GM12872 (cell line): ENCODE results near the gene CROCC2.

Experiments used
- TF ChIP-seq, protein P1 (sequence below): IDR thresholded peaks from 3 replicates; pipeline ENCODE4 v1.5.1; 2011; ENCODE audit warnings: low read depth, mild to moderate bottlenecking, low read length, moderate library complexity; ENCODE audit not compliant: insufficient read depth

Gene CROCC2

DNA sequence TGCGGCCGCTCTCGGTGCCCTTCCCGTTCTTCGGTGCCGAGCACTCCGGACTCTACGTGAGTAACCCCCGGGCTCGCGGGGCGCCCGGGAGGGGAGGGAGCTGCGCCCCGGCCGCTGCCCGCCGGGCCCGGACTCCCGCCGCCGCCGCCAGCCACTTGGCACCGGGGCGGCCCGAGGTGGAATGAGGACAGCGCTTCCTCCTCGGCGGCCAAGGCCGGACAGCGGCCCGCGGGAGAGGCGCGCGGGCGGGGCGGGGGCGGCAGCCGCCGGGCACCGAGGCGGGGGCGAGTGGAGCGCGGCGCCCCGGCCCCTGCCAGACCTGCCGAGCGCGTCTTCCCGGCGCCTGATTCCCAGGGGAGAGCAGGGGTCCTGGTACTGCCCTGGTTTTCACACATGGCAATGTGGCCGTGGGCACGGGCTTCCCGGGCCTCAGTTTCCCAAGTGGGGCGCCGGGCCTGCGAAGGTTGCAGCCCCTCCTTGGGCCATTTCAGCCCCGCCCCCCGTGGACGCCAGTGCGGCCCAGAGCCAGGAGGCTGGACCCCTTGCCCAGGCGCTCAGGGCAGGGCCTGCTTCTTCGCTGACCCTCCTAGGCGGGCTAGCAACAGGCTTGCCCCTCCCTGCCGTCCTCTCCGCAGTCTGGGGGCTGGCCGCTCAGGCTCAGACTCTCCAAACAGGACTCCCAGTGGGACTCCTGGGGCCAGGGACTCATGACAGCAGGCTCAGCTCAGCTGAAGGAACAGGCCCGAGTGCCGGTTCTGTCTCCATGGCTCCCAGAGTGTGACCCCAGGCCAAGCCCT lies 93.1 kb downstream of the CROCC2 start:
- TF ChIP-seq, protein P1, sequence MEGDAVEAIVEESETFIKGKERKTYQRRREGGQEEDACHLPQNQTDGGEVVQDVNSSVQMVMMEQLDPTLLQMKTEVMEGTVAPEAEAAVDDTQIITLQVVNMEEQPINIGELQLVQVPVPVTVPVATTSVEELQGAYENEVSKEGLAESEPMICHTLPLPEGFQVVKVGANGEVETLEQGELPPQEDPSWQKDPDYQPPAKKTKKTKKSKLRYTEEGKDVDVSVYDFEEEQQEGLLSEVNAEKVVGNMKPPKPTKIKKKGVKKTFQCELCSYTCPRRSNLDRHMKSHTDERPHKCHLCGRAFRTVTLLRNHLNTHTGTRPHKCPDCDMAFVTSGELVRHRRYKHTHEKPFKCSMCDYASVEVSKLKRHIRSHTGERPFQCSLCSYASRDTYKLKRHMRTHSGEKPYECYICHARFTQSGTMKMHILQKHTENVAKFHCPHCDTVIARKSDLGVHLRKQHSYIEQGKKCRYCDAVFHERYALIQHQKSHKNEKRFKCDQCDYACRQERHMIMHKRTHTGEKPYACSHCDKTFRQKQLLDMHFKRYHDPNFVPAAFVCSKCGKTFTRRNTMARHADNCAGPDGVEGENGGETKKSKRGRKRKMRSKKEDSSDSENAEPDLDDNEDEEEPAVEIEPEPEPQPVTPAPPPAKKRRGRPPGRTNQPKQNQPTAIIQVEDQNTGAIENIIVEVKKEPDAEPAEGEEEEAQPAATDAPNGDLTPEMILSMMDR, result no peak

DNA sequence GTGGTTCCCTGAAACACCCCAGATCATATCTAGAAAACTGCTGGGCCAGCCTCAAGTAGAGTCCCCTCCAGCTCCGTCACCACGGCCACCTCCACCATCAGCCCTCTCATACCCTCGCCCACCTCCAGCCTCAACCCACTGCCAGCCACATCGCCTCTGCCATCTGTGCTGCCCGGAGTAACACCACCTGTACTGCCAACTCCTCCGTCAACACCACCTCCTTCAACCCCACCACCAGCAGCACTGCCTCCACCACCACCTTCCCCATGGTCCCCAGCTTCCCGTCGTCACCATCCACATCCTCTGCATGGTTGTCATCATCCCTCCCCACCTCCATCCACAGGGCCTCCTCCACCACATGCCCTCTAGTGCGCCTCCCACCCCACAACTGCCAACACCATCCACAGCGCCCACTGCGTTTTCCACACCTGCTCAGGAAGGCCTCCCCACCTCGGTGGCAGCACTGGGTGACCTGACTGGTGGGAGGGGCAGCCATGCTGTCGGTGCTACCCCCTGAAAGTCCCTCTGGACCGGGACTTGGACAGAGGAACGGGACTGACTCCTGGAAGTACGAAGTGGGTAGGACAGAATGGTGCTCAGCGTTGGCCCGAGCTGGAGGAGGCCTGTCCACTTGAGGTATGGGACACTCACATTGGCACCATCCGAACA lies 93.9 kb downstream of the CROCC2 start:
- TF ChIP-seq, protein P1, result no peak

DNA sequence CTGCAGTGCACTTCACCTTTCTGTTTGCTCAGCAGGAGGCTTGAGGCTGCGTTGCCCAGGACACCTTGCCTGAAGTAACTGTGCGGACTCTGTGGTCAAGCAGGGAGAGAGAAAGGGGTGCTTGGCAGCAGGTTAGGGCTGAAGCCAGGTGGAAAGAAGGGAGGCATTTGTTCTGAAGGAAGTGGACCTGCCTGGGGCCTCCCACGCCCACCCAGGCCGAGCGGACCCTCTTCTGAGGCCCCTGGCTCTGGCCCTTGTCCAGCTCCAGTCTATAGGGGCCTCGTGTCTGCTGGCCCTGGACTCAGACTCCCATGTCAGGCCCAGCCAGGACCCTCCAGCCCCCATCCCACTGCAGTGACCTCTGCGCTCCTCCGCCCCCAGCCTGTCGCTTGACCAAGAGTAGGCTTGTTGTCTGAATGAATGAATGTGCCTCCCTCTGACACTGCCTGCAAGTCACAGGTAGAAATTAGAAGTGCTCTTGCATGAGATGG lies 94.7 kb downstream of the CROCC2 start:
- TF ChIP-seq, protein P1, result no peak

DNA sequence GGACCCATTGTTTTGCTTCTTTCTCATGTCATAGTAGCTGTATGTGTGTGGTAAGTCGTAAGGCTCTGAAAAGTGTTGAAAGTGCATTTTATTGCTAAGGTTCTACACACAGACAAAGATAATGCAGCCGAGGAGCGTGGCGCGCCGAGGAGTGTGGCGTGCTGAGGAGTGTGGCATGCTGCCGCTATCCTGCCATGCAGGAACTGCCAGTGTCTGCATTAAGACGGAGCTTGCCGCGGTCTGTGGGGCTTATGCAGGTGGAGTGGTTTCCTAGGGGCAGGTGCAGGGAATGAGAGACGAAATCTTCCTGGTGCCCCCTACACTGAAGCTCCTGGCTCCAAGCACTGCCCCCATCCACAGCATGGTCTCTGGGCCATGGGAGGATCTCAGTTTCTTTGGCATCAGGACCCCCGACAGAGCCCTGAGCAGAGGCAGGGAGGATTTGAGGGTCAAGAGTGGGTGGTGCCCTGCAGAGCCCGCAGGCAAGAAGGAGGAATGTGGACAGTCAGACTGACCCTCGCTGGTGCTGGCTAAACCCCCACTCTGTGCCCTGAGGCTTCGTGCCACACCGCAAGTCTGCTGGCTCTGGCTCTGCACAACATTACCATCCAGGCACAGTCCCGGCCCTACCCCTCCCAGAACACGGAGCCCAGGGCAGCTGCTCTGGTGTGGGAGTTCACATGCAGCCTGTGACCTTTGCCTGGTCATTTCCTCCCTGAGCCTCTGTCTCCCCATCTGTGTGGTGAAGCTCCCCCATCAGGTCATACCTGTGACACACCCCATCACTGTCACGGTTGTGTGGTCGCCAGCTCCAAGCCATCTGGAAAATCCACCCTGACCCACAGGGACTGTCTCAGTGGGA lies 95.5 kb downstream of the CROCC2 start:
- TF ChIP-seq, protein P1, result no peak

DNA sequence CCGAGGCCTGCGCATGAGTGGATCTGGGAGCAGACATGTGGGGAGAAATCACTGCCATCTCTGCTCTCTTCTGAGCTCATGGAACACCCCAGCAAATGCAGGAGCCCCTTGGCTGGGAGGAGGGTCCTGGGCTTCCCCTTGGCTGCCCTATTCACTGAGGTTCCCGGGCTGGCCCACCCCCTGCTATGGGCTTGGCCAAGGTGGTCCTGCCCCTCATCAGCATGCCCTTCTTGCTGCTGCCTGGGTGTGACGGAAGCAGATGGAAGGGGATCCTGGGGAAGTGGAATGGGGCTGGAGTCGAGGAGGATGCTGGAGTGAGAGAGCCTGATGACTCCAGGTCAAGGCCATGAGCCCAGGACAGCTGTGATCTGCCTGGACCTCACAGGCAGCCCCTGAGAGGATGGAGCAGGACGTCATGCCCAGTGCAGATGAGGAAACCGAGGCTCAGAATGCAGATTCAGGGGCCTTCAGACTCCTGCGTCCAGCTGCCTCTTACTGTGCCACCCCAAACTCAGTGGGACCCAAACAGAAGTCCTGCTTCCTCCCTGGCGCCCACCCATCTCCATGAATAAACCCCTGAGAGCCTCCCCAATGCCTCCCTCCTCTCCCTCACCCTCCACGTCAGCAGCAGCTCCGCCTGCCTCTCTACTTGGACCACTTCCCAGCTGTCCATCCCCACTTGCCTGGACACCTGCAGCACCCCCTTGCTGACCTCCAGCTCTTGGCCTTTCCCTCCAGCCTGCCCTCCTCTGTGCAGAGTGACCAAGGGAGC lies 96.3 kb downstream of the CROCC2 start:
- TF ChIP-seq, protein P1, result no peak

DNA sequence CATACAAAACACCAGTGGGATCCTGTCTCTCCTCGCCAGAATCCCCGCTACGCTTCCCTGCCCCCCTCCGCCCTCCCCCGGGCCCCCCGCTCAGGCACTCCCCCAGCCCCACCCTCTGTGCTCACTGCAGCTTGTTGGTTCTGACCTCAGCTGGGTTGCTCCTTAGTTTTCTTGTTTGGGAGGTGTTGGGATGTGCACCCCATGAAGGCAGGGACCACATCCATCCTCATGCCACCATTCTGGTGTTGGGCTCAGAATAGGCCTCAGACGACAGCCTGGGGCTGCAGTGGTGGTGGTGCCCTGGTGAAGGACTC lies 96.9 kb downstream of the CROCC2 start:
- TF ChIP-seq, protein P1, result no peak
